Measurements from ENCODE around the gene CYP2C19.
"Not testable (repeated sequence)": the region's sequence is repeated elsewhere in the genome, so short reads cannot be mapped to it uniquely, and the experiment has no call there.

Gene CYP2C19

DNA sequence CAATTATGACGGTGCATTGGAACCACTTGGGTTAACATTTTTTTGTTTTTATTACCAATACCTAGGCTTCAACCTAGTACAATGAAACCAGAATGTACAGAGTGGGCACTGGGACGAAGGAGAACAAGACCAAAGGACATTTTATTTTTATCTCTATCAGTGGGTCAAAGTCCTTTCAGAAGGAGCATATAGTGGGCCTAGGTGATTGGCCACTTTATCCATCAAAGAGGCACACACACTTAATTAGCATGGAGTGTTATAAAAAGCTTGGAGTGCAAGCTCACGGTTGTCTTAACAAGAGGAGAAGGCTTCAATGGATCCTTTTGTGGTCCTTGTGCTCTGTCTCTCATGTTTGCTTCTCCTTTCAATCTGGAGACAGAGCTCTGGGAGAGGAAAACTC lies at the start of gene CYP2C19:
Gene CYP2C19 (plus strand): TSS at position 289 of the 400 bp plus-strand sequence. CDS start 25 bp downstream, at position 314.
- DNase-seq (ENCODE audit: low read depth in 2 of 2), result no peak

DNA sequence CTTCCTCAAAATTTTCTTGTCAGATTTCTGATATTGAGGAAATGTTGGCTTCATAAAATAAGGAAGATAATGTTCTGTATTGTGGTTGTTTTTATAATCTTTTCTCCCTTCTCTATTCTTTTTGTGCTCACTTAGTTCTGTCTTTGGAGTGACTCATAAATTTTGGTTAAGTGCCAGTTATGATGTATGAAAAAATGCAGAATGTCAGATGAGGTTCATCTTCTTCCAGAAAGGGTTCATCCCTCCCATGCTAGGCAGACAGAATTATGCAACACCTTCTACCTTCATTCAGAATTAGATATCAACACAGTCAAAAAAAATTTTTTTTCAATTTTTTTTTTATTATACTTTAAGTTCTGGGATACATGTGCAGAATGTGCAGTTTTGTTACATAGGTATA lies 36.6 kb upstream of the CYP2C19 start:
- DNase-seq (ENCODE audit: low read depth in 2 of 2), result no peak

DNA sequence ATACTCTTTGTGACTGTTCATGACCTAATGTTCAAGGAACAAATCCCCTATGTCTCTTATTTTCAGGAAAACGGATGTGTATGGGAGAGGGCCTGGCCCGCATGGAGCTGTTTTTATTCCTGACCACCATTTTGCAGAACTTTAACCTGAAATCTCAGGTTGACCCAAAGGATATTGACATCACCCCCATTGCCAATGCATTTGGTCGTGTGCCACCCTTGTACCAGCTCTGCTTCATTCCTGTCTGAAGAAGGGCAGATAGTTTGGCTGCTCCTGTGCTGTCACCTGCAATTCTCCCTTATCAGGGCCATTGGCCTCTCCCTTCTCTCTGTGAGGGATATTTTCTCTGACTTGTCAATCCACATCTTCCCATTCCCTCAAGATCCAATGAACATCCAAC lies 27.3 kb upstream of the CYP2C19 start:
- DNase-seq (ENCODE audit: low read depth in 2 of 2), result no peak

DNA sequence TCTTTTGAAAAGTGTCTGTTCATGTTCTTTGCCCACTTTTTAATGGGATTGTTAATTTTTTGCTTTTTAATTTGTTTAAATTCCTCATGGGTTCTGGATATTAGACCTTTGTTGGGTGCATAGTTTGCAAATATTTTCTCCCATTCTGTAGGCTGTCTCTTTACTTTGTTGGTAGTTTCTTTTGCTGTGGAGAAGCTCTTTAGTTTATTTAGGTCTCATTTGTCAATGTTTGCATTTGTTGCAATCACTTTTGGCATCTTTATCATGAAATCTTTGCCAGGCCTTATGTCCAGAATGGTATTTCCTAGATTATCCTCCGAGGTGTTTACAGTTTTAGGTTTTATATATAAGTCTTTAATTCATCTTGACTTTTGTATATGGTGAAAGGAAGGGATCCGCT lies 23.9 kb upstream of the CYP2C19 start:
- no peak for DNase-seq (ENCODE audit: low read depth in 2 of 2)

DNA sequence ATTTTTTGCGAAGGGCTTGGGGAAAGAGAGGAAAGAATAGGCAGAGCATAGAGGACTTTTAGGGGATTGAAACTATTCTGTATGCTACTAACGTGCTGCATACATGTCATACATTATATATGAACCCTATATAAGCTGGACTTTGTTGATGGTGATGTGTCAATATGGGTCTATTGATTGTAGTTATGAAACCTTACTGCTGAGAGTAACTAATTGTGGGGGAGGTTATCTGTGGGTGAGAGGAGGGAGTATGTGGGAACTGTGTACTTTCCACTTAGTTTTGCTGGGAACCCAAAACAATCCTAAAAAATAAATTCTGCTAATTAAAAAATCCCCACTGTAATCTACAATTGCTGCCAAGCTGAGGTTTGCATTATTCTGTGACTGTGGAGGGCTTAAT lies 15.3 kb upstream of the CYP2C19 start:
- no peak for DNase-seq (ENCODE audit: low read depth in 2 of 2)

DNA sequence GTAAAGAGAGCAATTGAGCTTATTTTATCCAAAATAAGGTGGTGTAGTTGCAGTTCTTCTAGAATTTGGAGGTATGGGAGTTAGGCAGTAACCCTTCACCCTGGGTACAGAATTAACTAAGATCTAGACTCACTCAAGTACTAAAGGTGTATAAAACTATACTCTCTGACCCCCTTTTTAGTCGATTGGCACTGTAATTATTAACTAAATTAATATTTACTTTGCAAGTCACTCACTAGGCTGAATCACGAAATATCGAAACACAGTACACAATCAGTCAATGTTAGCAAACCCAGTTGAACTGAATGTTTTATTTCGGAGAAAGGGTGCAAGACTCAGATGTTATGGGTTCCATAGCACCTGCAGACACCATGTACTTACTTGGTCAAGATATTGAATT lies 14.6 kb upstream of the CYP2C19 start:
- DNase-seq (ENCODE audit: low read depth in 2 of 2), result no peak

DNA sequence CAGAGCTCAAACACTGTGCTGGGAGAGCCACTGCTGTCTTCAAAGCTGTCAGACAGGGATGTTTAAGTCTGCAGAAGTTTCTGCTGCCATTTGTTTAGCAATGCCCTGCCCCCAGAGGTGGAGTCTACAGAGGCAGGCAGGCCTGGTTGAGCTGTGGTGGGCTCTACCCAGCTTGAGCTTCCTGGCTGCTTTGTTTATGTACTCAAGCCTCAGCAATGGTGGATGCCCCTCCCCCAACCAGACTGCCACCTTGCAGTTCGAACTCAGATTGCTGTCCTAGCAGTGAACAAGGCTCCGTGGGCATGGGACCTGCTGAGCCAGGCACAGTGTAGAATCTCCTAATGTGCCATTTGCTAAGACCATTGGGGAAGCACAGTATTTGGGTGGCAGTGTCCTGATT lies 4.6 kb upstream of the CYP2C19 start:
- DNase-seq (ENCODE audit: low read depth in 2 of 2), result no peak

DNA sequence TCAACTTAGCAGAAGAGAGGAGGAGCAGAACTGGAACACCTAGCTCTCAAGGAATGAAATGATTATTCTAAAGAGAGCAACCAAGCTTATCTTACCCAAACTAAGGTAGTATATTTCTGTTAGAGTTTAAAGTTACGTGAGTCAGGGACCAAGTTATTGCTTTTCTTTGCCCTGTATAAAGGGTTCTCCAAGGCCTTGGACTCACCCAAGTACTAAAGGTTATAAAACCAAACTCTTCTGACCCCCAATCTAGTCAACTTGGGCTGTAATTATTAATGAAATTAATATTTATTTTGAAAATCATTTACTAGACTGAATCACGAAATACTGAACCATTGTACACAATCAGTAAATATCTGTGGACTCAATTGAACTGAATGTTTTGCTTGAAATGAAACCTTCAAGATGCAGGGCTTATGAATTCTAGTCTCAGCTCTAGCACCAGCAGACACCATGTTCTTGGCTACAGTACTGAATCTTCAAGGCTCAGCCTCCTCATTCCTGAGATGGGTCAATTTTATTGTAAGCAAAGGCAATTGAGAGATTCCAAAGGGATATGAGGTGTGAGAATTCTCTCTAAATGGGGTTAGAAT lies 1.8 kb upstream of the CYP2C19 start:
- no peak for DNase-seq (ENCODE audit: low read depth in 2 of 2)

GRCh38 chr10:94775425-94775824 lies 12.9 kb downstream of the CYP2C19 start:
- DNase-seq (ENCODE audit: low read depth in 2 of 2), result not testable (repeated sequence)

GRCh38 chr10:94777886-94778458 lies 15.5 kb downstream of the CYP2C19 start:
- no peak for DNase-seq (ENCODE audit: low read depth in 2 of 2)

DNA sequence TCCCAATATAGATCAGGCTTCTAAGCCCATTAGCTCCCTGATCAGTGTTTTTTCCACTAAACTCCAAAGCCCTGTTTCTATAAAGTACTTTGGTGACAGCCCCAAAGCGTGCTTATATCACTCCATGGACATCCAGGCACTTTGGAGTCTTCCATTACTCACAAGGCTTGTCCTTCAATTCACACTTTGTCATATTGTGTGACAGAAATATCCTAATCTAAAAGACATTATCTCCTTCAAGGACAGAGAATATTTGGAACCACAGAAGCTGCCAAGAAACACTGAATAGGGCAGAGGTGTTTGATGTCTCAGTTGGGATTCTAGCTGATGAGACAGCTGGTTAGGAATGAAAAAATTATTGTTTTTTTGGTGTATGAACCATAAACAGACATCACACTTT lies 18.4 kb downstream of the CYP2C19 start:
- no peak for DNase-seq (ENCODE audit: low read depth in 2 of 2)

GRCh38 chr10:94784256-94784655 lies 21.8 kb downstream of the CYP2C19 start:
- no peak for DNase-seq (ENCODE audit: low read depth in 2 of 2)

DNA sequence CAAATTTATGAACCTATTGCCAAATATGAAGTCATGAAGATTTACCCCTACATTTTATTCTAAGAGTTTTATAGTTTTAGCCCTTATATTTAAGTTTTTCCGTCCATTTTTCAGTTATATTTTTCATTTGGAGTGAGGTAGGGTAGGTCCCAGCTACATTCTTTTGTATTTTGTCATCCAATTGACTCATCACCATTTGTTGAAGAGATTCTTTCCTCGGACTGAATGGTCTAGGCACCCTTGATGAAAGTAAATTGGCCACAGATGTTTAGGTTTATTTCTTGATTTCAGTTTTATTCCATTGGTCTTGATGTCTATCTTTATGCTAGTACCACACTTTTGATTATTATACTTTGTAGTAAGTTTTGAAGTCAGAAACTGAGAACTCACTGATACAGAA lies 22.7 kb downstream of the CYP2C19 start:
- no peak for DNase-seq (ENCODE audit: low read depth in 2 of 2)

DNA sequence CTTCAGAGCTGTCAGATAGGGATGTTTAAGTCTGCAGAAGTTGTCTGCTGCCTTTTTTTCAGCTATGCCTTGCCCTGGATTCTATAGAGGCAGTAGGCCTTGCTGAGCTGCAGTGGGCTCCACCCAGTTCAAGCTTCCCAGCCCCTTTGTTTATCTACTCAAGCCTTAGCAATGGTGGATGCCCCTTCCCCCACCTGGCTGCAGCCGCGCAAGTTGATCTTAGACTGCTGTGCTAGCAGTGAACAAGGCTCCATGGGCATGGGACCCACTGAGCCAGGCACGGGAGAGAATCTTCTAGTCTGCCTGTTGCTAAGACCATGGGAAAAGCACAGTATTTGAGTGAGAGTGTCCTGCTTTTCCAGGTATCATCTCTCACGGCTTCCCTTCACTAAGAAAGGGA lies 38.1 kb downstream of the CYP2C19 start:
- not testable (repeated sequence) for DNase-seq (ENCODE audit: low read depth in 2 of 2)

GRCh38 chr10:94803307-94803706 lies 40.8 kb downstream of the CYP2C19 start:
- DNase-seq (ENCODE audit: low read depth in 2 of 2), result no peak

DNA sequence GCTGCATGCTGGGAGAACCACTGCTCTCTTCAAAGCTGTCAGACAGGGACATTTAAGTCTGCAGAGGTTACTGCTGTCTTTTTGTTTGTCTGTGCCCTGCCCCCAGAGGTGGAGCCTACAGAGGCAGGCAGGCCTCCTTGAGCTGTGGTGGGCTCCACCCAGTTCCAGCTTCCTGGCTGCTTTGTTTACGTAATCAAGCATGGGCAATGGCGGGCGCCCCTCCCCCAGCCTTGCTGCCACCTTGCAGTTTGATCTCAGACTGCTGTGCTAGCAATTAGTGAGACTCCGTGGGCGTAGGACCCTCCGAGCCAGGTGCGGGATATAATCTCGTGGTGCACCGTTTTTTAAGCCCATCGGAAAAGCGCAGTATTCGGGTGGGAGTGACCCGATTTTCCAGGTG lies 67.5 kb downstream of the CYP2C19 start:
- not testable (repeated sequence) for DNase-seq (ENCODE audit: low read depth in 2 of 2)

GRCh38 chr10:94846204-94846603 lies 83.7 kb downstream of the CYP2C19 start:
- no peak for DNase-seq (ENCODE audit: low read depth in 2 of 2)

GRCh38 chr10:94850766-94851165 lies 88.3 kb downstream of the CYP2C19 start:
- DNase-seq (ENCODE audit: low read depth in 2 of 2), result no peak

DNA sequence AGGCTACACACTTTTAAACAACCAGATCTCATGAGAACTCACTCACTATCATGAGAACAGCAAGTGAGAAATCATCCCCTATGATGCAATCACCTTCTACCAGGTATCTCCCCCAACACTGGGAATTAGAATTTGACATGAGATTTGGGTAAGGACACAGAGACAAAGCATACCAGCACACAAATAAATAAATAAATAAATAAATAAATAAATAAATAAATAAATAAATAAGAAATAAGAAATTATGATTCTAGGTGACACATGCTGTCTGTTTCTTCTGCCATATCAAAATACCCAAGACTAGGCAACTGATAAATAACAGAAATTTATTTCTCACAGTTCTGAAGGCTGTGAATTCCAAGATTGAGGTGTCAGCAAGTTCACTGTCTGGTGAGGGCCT lies 88.8 kb downstream of the CYP2C19 start:
- no peak for DNase-seq (ENCODE audit: low read depth in 2 of 2)

- no peak for DNase-seq (ENCODE audit: low read depth in 2 of 2)
Measured at GRCh38 chr10:94852438-94852837, 90.0 kb downstream of the CYP2C19 start.

DNA sequence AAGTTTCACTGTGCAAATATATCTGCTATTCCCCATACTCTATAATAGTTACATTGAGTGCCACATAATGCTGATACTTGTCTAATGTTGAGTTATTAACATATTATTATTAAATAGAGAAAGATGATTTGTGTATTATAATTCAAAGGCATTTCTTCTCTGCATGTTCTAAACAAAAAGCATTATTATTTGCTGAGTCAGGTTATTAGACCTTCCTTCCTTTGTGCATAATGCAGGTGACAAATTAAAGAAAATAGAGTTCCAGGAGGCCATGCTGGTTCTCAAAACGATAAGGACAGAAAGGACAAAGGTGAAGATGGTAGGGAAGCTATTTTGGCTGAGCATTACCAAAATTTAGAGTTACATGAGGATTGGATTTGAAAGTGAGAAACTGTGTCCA lies 90.6 kb downstream of the CYP2C19 start:
- DNase-seq (ENCODE audit: low read depth in 2 of 2), result no peak

- no peak for DNase-seq (ENCODE audit: low read depth in 2 of 2)
Measured at GRCh38 chr10:94858005-94858404, 95.5 kb downstream of the CYP2C19 start.

- DNase-seq (ENCODE audit: low read depth in 2 of 2), result no peak
Measured at GRCh38 chr10:94859086-94859485, 96.6 kb downstream of the CYP2C19 start.

DNA sequence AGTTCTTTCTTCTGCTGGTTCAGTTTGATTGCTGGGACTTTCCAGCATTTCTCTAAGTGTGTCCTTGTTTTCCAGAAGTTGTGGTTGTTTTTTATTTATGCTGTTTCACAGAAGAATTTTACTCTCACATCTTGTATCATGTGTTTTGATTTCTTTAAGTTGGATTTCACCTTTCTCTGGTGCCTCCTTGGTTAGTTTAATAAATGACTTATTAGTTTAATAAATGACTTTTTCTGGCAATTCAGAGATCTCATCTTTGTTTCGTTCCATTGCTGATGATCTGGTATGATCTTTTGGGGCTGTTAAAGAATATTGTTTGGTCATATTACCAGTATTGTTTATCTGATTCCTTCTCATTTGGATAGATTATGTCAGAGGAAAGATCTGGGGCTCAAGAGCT lies 116.2 kb downstream of the CYP2C19 start:
- no peak for DNase-seq (ENCODE audit: low read depth in 2 of 2)

Data from stimulated activated CD4-positive, alpha-beta T cell treated with anti-CD3 and anti-CD28 coated beads, Interleukin-4, amount 100 ng/mL, for 48 hours (primary cell).